WTC11 (cell line): Measurements from ENCODE around the gene NUMA1. TPM values are rescaled to one million over a fixed set of nuclear protein-coding genes. Genes with fewer than 3 reads are reported as not detected.

Experiments
- ATAC-seq: fragments of 200-7000 bp; cut with Tn5 transposase; 2 replicates; pipeline ENCODE4 v1.10.0; 2021; ENCODE audit warnings: mild to moderate bottlenecking, moderate library complexity
- CTCF ChIA-PET: fragments of 300-600 bp; sonication (Branson Sonifier 250); formaldehyde crosslinking; loops from one replicate; lab custom pipeline; 2021; ENCODE audit warnings: antibody characterized with exemption; lab: Charles Lee
- POLR2A ChIA-PET: fragments of 350-600 bp; sonication (Branson Sonifier 250); formaldehyde crosslinking; loops from one replicate; lab custom pipeline; 2021; ENCODE audit warnings: antibody characterized with exemption; lab: Charles Lee
- DNase-seq: peaks from one replicate; pipeline ENCODE4 v3.0.0; 2021; ENCODE audit warnings: low spot score
- H3K27ac Mint-ChIP-seq: 2 replicates; pipeline ENCODE4 v1.8.0; 2021; ENCODE audit warnings: mixed read lengths
- H3K27me3 Mint-ChIP-seq: 2 replicates; pipeline ENCODE4 v1.8.0; 2021; ENCODE audit warnings: low read depth, mild to moderate bottlenecking, moderate library complexity, mixed read lengths
- H3K36me3 Mint-ChIP-seq: 2 replicates; pipeline ENCODE4 v1.8.0; 2021; ENCODE audit warnings: mixed read lengths
- H3K4me1 Mint-ChIP-seq: 2 replicates; pipeline ENCODE4 v1.8.0; 2022; ENCODE audit warnings: mixed read lengths
- H3K4me3 Mint-ChIP-seq: 2 replicates; pipeline ENCODE4 v1.8.0; 2021; ENCODE audit warnings: mild to moderate bottlenecking, moderate library complexity, mixed read lengths
- H3K9me3 Mint-ChIP-seq: 2 replicates; pipeline ENCODE4 v1.8.0; 2021; ENCODE audit warnings: mixed read lengths
- ATF2 ChIP-seq: sonication (generic); formaldehyde crosslinking; IDR thresholded peaks from 2 replicates; pipeline ENCODE4 v1.8.1; 2022; ENCODE audit warnings: low read depth, missing genetic modification reagents, borderline replicate concordance
- ATF3 ChIP-seq: sonication (generic); formaldehyde crosslinking; conservative IDR thresholded peaks from 2 replicates; pipeline ENCODE4 v1.8.1; 2022; ENCODE audit warnings: mild to moderate bottlenecking, missing genetic modification reagents
- CREB1 ChIP-seq: sonication (generic); formaldehyde crosslinking; IDR thresholded peaks from 2 replicates; pipeline ENCODE4 v1.8.0; 2023; ENCODE audit warnings: mild to moderate bottlenecking, missing genetic modification reagents
- ESRRA ChIP-seq: sonication (generic); formaldehyde crosslinking; IDR thresholded peaks from 2 replicates; pipeline ENCODE4 v1.8.1; 2022; ENCODE audit warnings: mild to moderate bottlenecking, missing genetic modification reagents, borderline replicate concordance
- ETV6 ChIP-seq: sonication (generic); formaldehyde crosslinking; IDR thresholded peaks from 2 replicates; pipeline ENCODE4 v1.8.1; 2022; ENCODE audit warnings: mild to moderate bottlenecking, missing genetic modification reagents
- FOXP1 ChIP-seq: sonication (generic); formaldehyde crosslinking; IDR thresholded peaks from 2 replicates; pipeline ENCODE4 v1.8.0; 2022; ENCODE audit warnings: missing genetic modification reagents, mild to moderate bottlenecking, moderate library complexity, borderline replicate concordance
- FOXP4 ChIP-seq: sonication (generic); formaldehyde crosslinking; IDR thresholded peaks from 2 replicates; pipeline ENCODE4 v1.8.0; 2022; ENCODE audit warnings: mild to moderate bottlenecking, missing genetic modification reagents
- GTF2I ChIP-seq: fragments of 250-450 bp; sonication (Bioruptor Pico); conservative IDR thresholded peaks from 2 replicates; pipeline ENCODE4 v1.4.0; 2021; ENCODE audit warnings: mild to moderate bottlenecking
- MLX ChIP-seq: sonication (generic); formaldehyde crosslinking; IDR thresholded peaks from 2 replicates; pipeline ENCODE4 v1.8.1; 2023; ENCODE audit warnings: mild to moderate bottlenecking, missing genetic modification reagents, moderate library complexity
- NR1H2 ChIP-seq: sonication (generic); formaldehyde crosslinking; IDR thresholded peaks from 2 replicates; pipeline ENCODE4 v1.9.0; 2021; ENCODE audit warnings: mild to moderate bottlenecking, moderate library complexity, missing genetic modification reagents
- NR2C2 ChIP-seq: sonication (generic); formaldehyde crosslinking; IDR thresholded peaks from 2 replicates; pipeline ENCODE4 v1.8.0; 2022; ENCODE audit warnings: mild to moderate bottlenecking, missing genetic modification reagents
- PRRX2 ChIP-seq: fragments of 250-450 bp; sonication (Bioruptor Pico); IDR thresholded peaks from 2 replicates; pipeline ENCODE4 v1.8.0; 2021; ENCODE audit warnings: mild to moderate bottlenecking
- RELA ChIP-seq: sonication (generic); formaldehyde crosslinking; IDR thresholded peaks from 2 replicates; pipeline ENCODE4 v1.8.1; 2022; ENCODE audit warnings: missing genetic modification reagents, mild to moderate bottlenecking, borderline replicate concordance
- RORB ChIP-seq: fragments of 250-450 bp; sonication (Bioruptor Pico); IDR thresholded peaks from 2 replicates; pipeline ENCODE4 v1.9.0; 2021; ENCODE audit warnings: mild to moderate bottlenecking
- SMAD4 ChIP-seq: sonication (generic); formaldehyde crosslinking; IDR thresholded peaks from 2 replicates; pipeline ENCODE4 v1.8.0; 2022; ENCODE audit warnings: mild to moderate bottlenecking, missing genetic modification reagents
- STAT6 ChIP-seq: sonication (generic); formaldehyde crosslinking; conservative IDR thresholded peaks from 2 replicates; pipeline ENCODE4 v1.8.1; 2023; ENCODE audit warnings: mild to moderate bottlenecking, low read depth, missing genetic modification reagents, moderate library complexity
- TEAD1 ChIP-seq: sonication (generic); formaldehyde crosslinking; IDR thresholded peaks from 2 replicates; pipeline ENCODE4 v1.8.0; 2022; ENCODE audit warnings: mild to moderate bottlenecking, missing genetic modification reagents
- TP53 ChIP-seq: sonication (generic); formaldehyde crosslinking; IDR thresholded peaks from 2 replicates; pipeline ENCODE4 v1.8.1; 2023; ENCODE audit warnings: mild to moderate bottlenecking, missing genetic modification reagents
- ZNF219 ChIP-seq: sonication (generic); formaldehyde crosslinking; IDR thresholded peaks from 2 replicates; pipeline ENCODE4 v1.8.0; 2023; ENCODE audit warnings: missing genetic modification reagents, mild to moderate bottlenecking, borderline replicate concordance
- ZNF232 ChIP-seq: sonication (generic); formaldehyde crosslinking; IDR thresholded peaks from 2 replicates; pipeline ENCODE4 v1.8.0; 2022; ENCODE audit warnings: mild to moderate bottlenecking, missing genetic modification reagents
- ZNF263 ChIP-seq: sonication (generic); formaldehyde crosslinking; IDR thresholded peaks from 2 replicates; pipeline ENCODE4 v1.8.1; 2022; ENCODE audit warnings: low read depth, mild to moderate bottlenecking, moderate library complexity, missing genetic modification reagents
- ZNF532 ChIP-seq: fragments of 250-450 bp; sonication (Bioruptor Pico); IDR thresholded peaks from 2 replicates; pipeline ENCODE4 v1.9.0; 2021; ENCODE audit warnings: mild to moderate bottlenecking, borderline replicate concordance
- total RNA-seq: library from RNA; stranded (reverse); gene quantifications from 3 replicates; pipeline ENCODE4 v1.2.3, GENCODE V29; 2021

The NUMA1 gene
- total RNA-seq, 1 experiment from 2014 or later: 147 TPM

- TF ChIP-seq ATF3 (CRISPR knock-in tag) (no peak), ZNF232 (CRISPR knock-in tag) (no peak)
Measured at GRCh38 chr11:72125956-72126355, 45.6 kb upstream of the NUMA1 start (continued).

GRCh38 chr11:72124046-72124445 lies 43.7 kb upstream of the NUMA1 start:
- POLR2A ChIA-PET: no interaction called here
- peaks cover 58% of the 10 kb centered on the region for H3K9me3 Mint-ChIP-seq
- TF ChIP-seq STAT6 (CRISPR knock-in tag) (no peak), CREB1 (no peak), ESRRA (CRISPR knock-in tag) (no peak), NR2C2 (CRISPR knock-in tag) (no peak), RORB (CRISPR knock-in tag) (no peak), ETV6 (CRISPR knock-in tag) (no peak), RELA (CRISPR knock-in tag) (no peak), GTF2I (no peak), NR1H2 (CRISPR knock-in tag) (no peak), ZNF263 (CRISPR knock-in tag) (no peak), FOXP4 (no peak), PRRX2 (CRISPR knock-in tag) (no peak), SMAD4 (CRISPR knock-in tag) (no peak), ZNF219 (CRISPR knock-in tag) (no peak), ATF2 (CRISPR knock-in tag) (no peak)
- TF ChIP-seq, all 79 proteins: peak for 0
- no peaks in the 10 kb centered on the region for H3K4me1 Mint-ChIP-seq
- DNase-seq: no peak
- H3K27me3 Mint-ChIP-seq: peaks cover 70% of the 10 kb centered on the region
- H3K27ac Mint-ChIP-seq: no peak overlapping the region
- no peak overlapping the region for H3K4me3 Mint-ChIP-seq
- peaks cover 25% of the 10 kb centered on the region for H3K36me3 Mint-ChIP-seq
- no peak for ATAC-seq
- CTCF ChIA-PET: interaction anchor here (0.6 kb wide), 1 partner anchor 547 kb away, joined by 4 read pairs; no protein-coding TSS in a partner anchor

GRCh38 chr11:72123117-72123653 lies 42.8 kb upstream of the NUMA1 start:
- no peak overlapping the region for H3K4me3 Mint-ChIP-seq
- ATAC-seq (no peak), DNase-seq (no peak)
- H3K4me1 Mint-ChIP-seq: no peaks in the 10 kb centered on the region
- H3K27ac Mint-ChIP-seq: no peak overlapping the region
- peaks cover 68% of the 10 kb centered on the region for H3K27me3 Mint-ChIP-seq
- peaks cover 49% of the 10 kb centered on the region for H3K9me3 Mint-ChIP-seq
- POLR2A ChIA-PET: no interaction called here
- H3K36me3 Mint-ChIP-seq: peaks cover 16% of the 10 kb centered on the region
- CTCF ChIA-PET: no interaction called here
- TF ChIP-seq TEAD1: no peak
- TF ChIP-seq FOXP1 (CRISPR knock-in tag): no peak
- no peak for TF ChIP-seq ZNF532 (CRISPR knock-in tag)
- TF ChIP-seq TP53 (CRISPR knock-in tag): no peak
- TF ChIP-seq MLX (CRISPR knock-in tag): no peak
